WTC11 (cell line): Measurements from ENCODE around the gene ACP4.

ENCODE experiments used
- ATF3 ChIP-seq: sonication (generic); formaldehyde crosslinking; conservative IDR thresholded peaks from 2 replicates; pipeline ENCODE4 v1.8.1; 2022; ENCODE audit warnings: mild to moderate bottlenecking, missing genetic modification reagents
- CBFB ChIP-seq: sonication (generic); formaldehyde crosslinking; IDR thresholded peaks from 2 replicates; pipeline ENCODE4 v1.8.1; 2022; ENCODE audit warnings: mild to moderate bottlenecking, low read depth, missing genetic modification reagents
- CREB1 ChIP-seq: sonication (generic); formaldehyde crosslinking; IDR thresholded peaks from 2 replicates; pipeline ENCODE4 v1.8.0; 2023; ENCODE audit warnings: mild to moderate bottlenecking, missing genetic modification reagents
- FOXJ3 ChIP-seq: sonication (generic); formaldehyde crosslinking; IDR thresholded peaks from 2 replicates; pipeline ENCODE4 v1.9.0; 2021; ENCODE audit warnings: missing genetic modification reagents, mild to moderate bottlenecking, borderline replicate concordance
- HMGXB4 ChIP-seq: sonication (generic); formaldehyde crosslinking; IDR thresholded peaks from 2 replicates; pipeline ENCODE4 v1.8.1; 2023; ENCODE audit warnings: mild to moderate bottlenecking, moderate library complexity, missing genetic modification reagents
- MAX ChIP-seq: sonication (generic); formaldehyde crosslinking; IDR thresholded peaks from 2 replicates; pipeline ENCODE4 v1.8.0; 2022; ENCODE audit warnings: mild to moderate bottlenecking, missing genetic modification reagents
- MLX ChIP-seq: sonication (generic); formaldehyde crosslinking; IDR thresholded peaks from 2 replicates; pipeline ENCODE4 v1.8.1; 2023; ENCODE audit warnings: mild to moderate bottlenecking, missing genetic modification reagents, moderate library complexity
- TCF7 ChIP-seq: sonication (generic); formaldehyde crosslinking; IDR thresholded peaks from 2 replicates; pipeline ENCODE4 v1.8.0; 2022; ENCODE audit warnings: mild to moderate bottlenecking, low read depth, missing genetic modification reagents, moderate library complexity
- ZNF512 ChIP-seq: sonication (generic); formaldehyde crosslinking; IDR thresholded peaks from 2 replicates; pipeline ENCODE4 v1.8.1; 2022; ENCODE audit warnings: missing genetic modification reagents, borderline replicate concordance

- TF ChIP-seq TCF7 (CRISPR knock-in tag) = no peak
- TF ChIP-seq CREB1 (CRISPR knock-in tag) = no peak
- TF ChIP-seq MAX = no peak
- no peak for TF ChIP-seq ZNF512 (CRISPR knock-in tag)
- TF ChIP-seq CBFB = no peak
- TF ChIP-seq ATF3 (CRISPR knock-in tag) = no peak
- TF ChIP-seq HMGXB4 (CRISPR knock-in tag) = no peak
- no peak for TF ChIP-seq MLX
- no peak for TF ChIP-seq FOXJ3
These were observed 39.6 kb downstream of the ACP4 start for GRCh38 chr19:50829801-50830200.
